IMR-90 (cell line): ENCODE data around the gene SLC2A1.

Experiments
- CHD1 ChIP-seq: IDR thresholded peaks from 2 replicates; pipeline ENCODE4 v1.6.1; 2012; ENCODE audit warnings: low read depth, low read length, improper control_type of control experiment
- POLR2A ChIP-seq: IDR thresholded peaks from 2 replicates; pipeline ENCODE4 v1.6.1; 2012; ENCODE audit warnings: mild to moderate bottlenecking, low read depth, low read length
- TF ChIP-seq, protein P1 (sequence below): conservative IDR thresholded peaks from 2 replicates; pipeline ENCODE4 v1.5.1; 2012; ENCODE audit warnings: mild to moderate bottlenecking, low read depth, low read length, improper control_type of control experiment

- TF ChIP-seq, protein P1, sequence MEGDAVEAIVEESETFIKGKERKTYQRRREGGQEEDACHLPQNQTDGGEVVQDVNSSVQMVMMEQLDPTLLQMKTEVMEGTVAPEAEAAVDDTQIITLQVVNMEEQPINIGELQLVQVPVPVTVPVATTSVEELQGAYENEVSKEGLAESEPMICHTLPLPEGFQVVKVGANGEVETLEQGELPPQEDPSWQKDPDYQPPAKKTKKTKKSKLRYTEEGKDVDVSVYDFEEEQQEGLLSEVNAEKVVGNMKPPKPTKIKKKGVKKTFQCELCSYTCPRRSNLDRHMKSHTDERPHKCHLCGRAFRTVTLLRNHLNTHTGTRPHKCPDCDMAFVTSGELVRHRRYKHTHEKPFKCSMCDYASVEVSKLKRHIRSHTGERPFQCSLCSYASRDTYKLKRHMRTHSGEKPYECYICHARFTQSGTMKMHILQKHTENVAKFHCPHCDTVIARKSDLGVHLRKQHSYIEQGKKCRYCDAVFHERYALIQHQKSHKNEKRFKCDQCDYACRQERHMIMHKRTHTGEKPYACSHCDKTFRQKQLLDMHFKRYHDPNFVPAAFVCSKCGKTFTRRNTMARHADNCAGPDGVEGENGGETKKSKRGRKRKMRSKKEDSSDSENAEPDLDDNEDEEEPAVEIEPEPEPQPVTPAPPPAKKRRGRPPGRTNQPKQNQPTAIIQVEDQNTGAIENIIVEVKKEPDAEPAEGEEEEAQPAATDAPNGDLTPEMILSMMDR, result no peak
- TF ChIP-seq CHD1, result no peak
- TF ChIP-seq POLR2A, result no peak
These were observed 11.5 kb upstream of the SLC2A1 start for GRCh38 chr1:42970143-42970542.
